Trophoblast cell (in vitro differentiated cells and primary cell): ENCODE results near the gene HS6ST2.
A peak's percentile ranks its signal among the peaks of the same experiment; 100 is the strongest.

Source experiments
- DNase-seq, 2 donors: peaks; one replicate each; pipeline ENCODE4 v3.0.0-alpha.2; 2016
- H2AFZ ChIP-seq: 2 replicates; pipeline ENCODE4 v1.6.1; 2013; ENCODE audit warnings: low read length, moderate library complexity, mild to moderate bottlenecking; ENCODE audit not compliant: insufficient read depth, poor library complexity
- H2AK5ac ChIP-seq: 2 replicates; pipeline ENCODE4 v1.6.1; 2013; ENCODE audit warnings: mild to moderate bottlenecking, low read length
- H2BK120ac ChIP-seq: 2 replicates; pipeline ENCODE4 v1.6.1; 2013; ENCODE audit warnings: low read length, mild to moderate bottlenecking, moderate library complexity; ENCODE audit not compliant: insufficient read depth, poor library complexity
- H2BK12ac ChIP-seq: 2 replicates; pipeline ENCODE4 v1.6.1; 2013; ENCODE audit warnings: mild to moderate bottlenecking, low read length, moderate library complexity
- H2BK5ac ChIP-seq: 2 replicates; pipeline ENCODE4 v1.6.1; 2013; ENCODE audit warnings: low read length, low read depth, moderate library complexity, mild to moderate bottlenecking; ENCODE audit not compliant: poor library complexity
- H3K14ac ChIP-seq: 2 replicates; pipeline ENCODE4 v1.6.1; 2013; ENCODE audit warnings: mild to moderate bottlenecking, low read length
- H3K18ac ChIP-seq: 2 replicates; pipeline ENCODE4 v1.6.1; 2013; ENCODE audit warnings: mild to moderate bottlenecking, low read length
- H3K23ac ChIP-seq: 2 replicates; pipeline ENCODE4 v1.6.1; 2013; ENCODE audit warnings: low read length
- H3K27ac ChIP-seq: 2 replicates; pipeline ENCODE4 v1.5.1; 2013; ENCODE audit warnings: low read depth, mild to moderate bottlenecking, inconsistent platforms, low read length, moderate library complexity
- H3K27me3 ChIP-seq: 2 replicates; pipeline ENCODE4 v1.6.1; 2013; ENCODE audit warnings: inconsistent platforms, mild to moderate bottlenecking, low read length, moderate library complexity; ENCODE audit not compliant: insufficient read depth
- H3K36me3 ChIP-seq, 2 experiments: 1 replicate in 1 of 2; 2 replicates in 1 of 2; pipeline ENCODE4 v1.6.1; 2013; ENCODE audit warnings: low read length in 2 of 2, mild to moderate bottlenecking in 2 of 2, moderate library complexity in 1 of 2; ENCODE audit not compliant: insufficient read depth in 2 of 2, control insufficient read depth in 1 of 2
- H3K4ac ChIP-seq: 2 replicates; pipeline ENCODE4 v1.6.1; 2013; ENCODE audit warnings: low read depth, mild to moderate bottlenecking, low read length, moderate library complexity
- H3K4me1 ChIP-seq, 2 experiments: 1 replicate in 1 of 2; 2 replicates in 1 of 2; pipeline ENCODE4 v1.6.1; 2013; ENCODE audit warnings: low read length in 2 of 2, mild to moderate bottlenecking in 2 of 2, moderate library complexity in 1 of 2; ENCODE audit not compliant: insufficient read depth in 2 of 2, control insufficient read depth in 1 of 2
- H3K4me2 ChIP-seq: 2 replicates; pipeline ENCODE4 v1.6.1; 2013; ENCODE audit warnings: inconsistent platforms, mild to moderate bottlenecking, low read length, moderate library complexity
- H3K4me3 ChIP-seq: 2 replicates; pipeline ENCODE4 v1.5.1; 2013; ENCODE audit warnings: mild to moderate bottlenecking, low read depth, low read length, inconsistent platforms
- H3K79me1 ChIP-seq: one replicate; pipeline ENCODE4 v1.6.1; 2013; ENCODE audit warnings: low read length
- H3K79me2 ChIP-seq: 2 replicates; pipeline ENCODE4 v1.6.1; 2013; ENCODE audit warnings: low read length, mild to moderate bottlenecking; ENCODE audit not compliant: control insufficient read depth, insufficient read depth, poor library complexity
- H3K9ac ChIP-seq: 2 replicates; pipeline ENCODE4 v1.6.1; 2013; ENCODE audit warnings: mild to moderate bottlenecking, low read length
- H3K9me3 ChIP-seq: 2 replicates; pipeline ENCODE4 v1.6.1; 2013; ENCODE audit warnings: low read depth, mild to moderate bottlenecking, control low read depth, inconsistent platforms, low read length; ENCODE audit not compliant: insufficient read depth
- H4K12ac ChIP-seq: 2 replicates; pipeline ENCODE4 v1.6.1; 2013; ENCODE audit warnings: low read depth, mild to moderate bottlenecking, low read length, moderate library complexity
- H4K8ac ChIP-seq: 2 replicates; pipeline ENCODE4 v1.6.1; 2013; ENCODE audit warnings: low read depth, mild to moderate bottlenecking, low read length, moderate library complexity
- H4K91ac ChIP-seq: one replicate; pipeline ENCODE4 v1.6.1; 2013; ENCODE audit warnings: low read depth, mild to moderate bottlenecking, low read length, moderate library complexity
- WGBS: extraction: QIAGEN DNeasy Blood & Tissue Kit; methylation state at CpG from one replicate; pipeline ENCODE4 v1.1.7; 2013; ENCODE audit warnings: missing lambda C conversion rate; ENCODE audit not compliant: insufficient read length, insufficient coverage; ENCODE audit errors: extremely low coverage; 5-methylcytosine and 5-hydroxymethylcytosine counted together

HS6ST2 gene

GRCh38 chrX:132774010-132774714 lies 184.3 kb downstream of the HS6ST2 start:
- Histone ChIP-seq H2BK120ac (no peak overlapping the region), H2BK5ac (no peak overlapping the region), H2BK12ac (no peak overlapping the region), H3K4me3 (no peak overlapping the region), H3K4me1 (no peaks in the 10 kb centered on the region), H4K8ac (no peak overlapping the region), H2AFZ (no peak overlapping the region), H3K18ac (no peak overlapping the region), H3K14ac (no peak overlapping the region), H4K12ac (no peak overlapping the region), H3K9ac (no peak overlapping the region), H3K79me2 (no peaks in the 10 kb centered on the region), H3K23ac (no peak overlapping the region), H3K36me3 (no peaks in the 10 kb centered on the region), H3K27ac (no peak overlapping the region), H4K91ac (no peak overlapping the region), H2AK5ac (no peak overlapping the region), H3K4ac (no peak overlapping the region), H3K9me3 (no peaks in the 10 kb centered on the region), H3K79me1 (no peaks in the 10 kb centered on the region), H3K4me2 (no peak overlapping the region), H3K27me3 (no peaks in the 10 kb centered on the region)
- WGBS: no CpG with 5 or more reads among the region's 5 CpGs
- DNase-seq: peak in 1 of 2 donors; percentile 43

GRCh38 chrX:132769609-132770008 lies 188.8 kb downstream of the HS6ST2 start:
- H2AK5ac ChIP-seq: no peak overlapping the region
- H3K14ac ChIP-seq: no peak overlapping the region
- H2BK5ac ChIP-seq: no peak overlapping the region
- no peaks in the 10 kb centered on the region for H3K79me2 ChIP-seq
- H3K23ac ChIP-seq: no peak overlapping the region
- no peak for DNase-seq
- H3K4ac ChIP-seq: no peak overlapping the region
- H2BK120ac ChIP-seq: no peak overlapping the region
- H2AFZ ChIP-seq: no peak overlapping the region
- no peaks in the 10 kb centered on the region for H3K4me1 ChIP-seq
- H3K9me3 ChIP-seq: no peaks in the 10 kb centered on the region
- no peak overlapping the region for H3K4me3 ChIP-seq
- H3K9ac ChIP-seq: no peak overlapping the region
- no peak overlapping the region for H3K4me2 ChIP-seq
- no peak overlapping the region for H3K18ac ChIP-seq
- H3K79me1 ChIP-seq: no peaks in the 10 kb centered on the region
- no CpG with 5 or more reads among the region's 7 CpGs for WGBS
- H3K36me3 ChIP-seq: no peaks in the 10 kb centered on the region
- no peaks in the 10 kb centered on the region for H3K27me3 ChIP-seq
- no peak overlapping the region for H3K27ac ChIP-seq
- H4K12ac ChIP-seq: no peak overlapping the region
- H2BK12ac ChIP-seq: no peak overlapping the region
- no peak overlapping the region for H4K91ac ChIP-seq
- no peak overlapping the region for H4K8ac ChIP-seq

GRCh38 chrX:132766452-132766851 lies 192.0 kb downstream of the HS6ST2 start:
- H2AK5ac ChIP-seq: no peak overlapping the region
- WGBS: no CpG with 5 or more reads among the region's 1 CpG
- no peak overlapping the region for H3K4ac ChIP-seq
- DNase-seq: no peak
- no peak overlapping the region for H2AFZ ChIP-seq
- no peak overlapping the region for H2BK5ac ChIP-seq
- no peak overlapping the region for H3K27ac ChIP-seq
- H3K4me1 ChIP-seq: no peaks in the 10 kb centered on the region
- H3K27me3 ChIP-seq: no peaks in the 10 kb centered on the region
- H2BK120ac ChIP-seq: no peak overlapping the region
- no peaks in the 10 kb centered on the region for H3K79me1 ChIP-seq
- H3K4me3 ChIP-seq: no peak overlapping the region
- H4K8ac ChIP-seq: no peak overlapping the region
- no peak overlapping the region for H2BK12ac ChIP-seq
- H3K4me2 ChIP-seq: no peak overlapping the region
- H3K14ac ChIP-seq: no peak overlapping the region
- no peak overlapping the region for H3K23ac ChIP-seq
- H4K91ac ChIP-seq: no peak overlapping the region
- no peak overlapping the region for H3K18ac ChIP-seq
- H3K79me2 ChIP-seq: no peaks in the 10 kb centered on the region
- H3K9ac ChIP-seq: no peak overlapping the region
- no peaks in the 10 kb centered on the region for H3K36me3 ChIP-seq
- H3K9me3 ChIP-seq: no peaks in the 10 kb centered on the region
- H4K12ac ChIP-seq: no peak overlapping the region

- Histone ChIP-seq H3K79me2 (no peaks in the 10 kb centered on the region), H2BK120ac (no peak overlapping the region), H3K23ac (no peak overlapping the region), H3K4me1 (peaks cover 0 to 3% of the 10 kb centered on the region in 2 experiments), H3K9me3 (no peaks in the 10 kb centered on the region), H3K9ac (no peak overlapping the region), H4K12ac (no peak overlapping the region), H3K14ac (no peak overlapping the region), H3K27me3 (no peaks in the 10 kb centered on the region), H3K4me2 (no peak overlapping the region), H3K18ac (no peak overlapping the region), H2BK5ac (no peak overlapping the region), H3K79me1 (no peaks in the 10 kb centered on the region), H3K4me3 (no peak overlapping the region), H2BK12ac (no peak overlapping the region), H4K8ac (no peak overlapping the region), H2AFZ (no peak overlapping the region), H3K4ac (no peak overlapping the region), H3K36me3 (no peaks in the 10 kb centered on the region), H2AK5ac (no peak overlapping the region), H3K27ac (no peak overlapping the region), H4K91ac (no peak overlapping the region)
- DNase-seq: no peak
- no CpG with 5 or more reads among the region's 3 CpGs for WGBS
Observed at GRCh38 chrX:132763528-132763927, 194.9 kb downstream of the HS6ST2 start.
